PFSK-1 (cell line): Measurements from ENCODE around the gene DCAF5.

Experiments
- FOXP2 ChIP-seq: optimal IDR thresholded peaks from 2 replicates; pipeline ENCODE3; 2011; ENCODE audit warnings: borderline replicate concordance, control low read depth, inconsistent platforms; ENCODE audit not compliant: insufficient read depth; ENCODE audit errors: extremely low read length, extremely low read depth
- POLR2AphosphoS5 ChIP-seq: IDR thresholded peaks from 2 replicates; pipeline ENCODE4 v1.6.1; 2012; ENCODE audit warnings: low read depth, mild to moderate bottlenecking, control low read depth, low read length, moderate library complexity
- TAF1 ChIP-seq: IDR thresholded peaks from 2 replicates; pipeline ENCODE4 v1.6.1; 2012; ENCODE audit warnings: low read length, control low read depth, borderline replicate concordance; ENCODE audit not compliant: insufficient read depth
- TF ChIP-seq, protein P1 (sequence below), 2 experiments: IDR thresholded peaks; 2 replicates each; pipeline versions ENCODE4 v1.6.1 to v1.8.0; 2011 to 2012; ENCODE audit warnings: low read depth in 2 of 2, low read length in 2 of 2, control low read depth in 1 of 2, inconsistent platforms in 1 of 2, mild to moderate bottlenecking in 1 of 2, moderate library complexity in 1 of 2; ENCODE audit not compliant: insufficient read depth in 1 of 2

DNA sequence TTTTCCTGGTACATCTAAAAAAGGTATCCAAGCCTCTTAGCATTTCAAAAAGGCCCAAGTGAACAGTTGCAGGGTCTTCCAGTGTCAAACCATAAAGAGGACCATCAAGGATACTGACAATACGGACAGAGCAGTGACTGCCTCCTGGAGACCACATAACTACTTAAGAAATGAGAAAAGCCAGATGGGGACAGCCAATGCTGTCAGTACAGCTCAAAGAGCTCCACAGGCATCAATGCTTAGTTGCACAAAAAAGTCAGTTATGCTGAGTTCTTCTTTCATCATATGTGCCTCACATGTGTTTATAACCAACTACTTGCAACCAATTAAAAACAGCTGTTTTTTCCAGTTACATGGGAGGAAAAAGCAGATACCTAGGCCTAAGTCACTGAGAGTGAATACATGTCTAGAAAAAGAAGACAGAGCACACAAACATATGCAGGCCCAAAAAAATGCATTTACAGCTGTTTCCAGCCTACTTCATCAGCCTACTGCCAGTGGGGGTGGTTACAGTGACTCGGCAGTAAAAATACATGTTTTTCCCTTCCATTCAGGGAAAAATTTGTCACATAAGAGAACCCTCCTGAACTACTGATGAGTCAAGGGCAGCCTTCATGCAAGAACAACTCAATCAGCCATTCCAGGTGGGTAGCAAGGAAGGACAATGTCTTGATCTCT is 84.0 kb downstream of the DCAF5 start:
- TF ChIP-seq FOXP2 (no peak), POLR2AphosphoS5 (no peak), TAF1 (no peak)
- TF ChIP-seq, protein P1, sequence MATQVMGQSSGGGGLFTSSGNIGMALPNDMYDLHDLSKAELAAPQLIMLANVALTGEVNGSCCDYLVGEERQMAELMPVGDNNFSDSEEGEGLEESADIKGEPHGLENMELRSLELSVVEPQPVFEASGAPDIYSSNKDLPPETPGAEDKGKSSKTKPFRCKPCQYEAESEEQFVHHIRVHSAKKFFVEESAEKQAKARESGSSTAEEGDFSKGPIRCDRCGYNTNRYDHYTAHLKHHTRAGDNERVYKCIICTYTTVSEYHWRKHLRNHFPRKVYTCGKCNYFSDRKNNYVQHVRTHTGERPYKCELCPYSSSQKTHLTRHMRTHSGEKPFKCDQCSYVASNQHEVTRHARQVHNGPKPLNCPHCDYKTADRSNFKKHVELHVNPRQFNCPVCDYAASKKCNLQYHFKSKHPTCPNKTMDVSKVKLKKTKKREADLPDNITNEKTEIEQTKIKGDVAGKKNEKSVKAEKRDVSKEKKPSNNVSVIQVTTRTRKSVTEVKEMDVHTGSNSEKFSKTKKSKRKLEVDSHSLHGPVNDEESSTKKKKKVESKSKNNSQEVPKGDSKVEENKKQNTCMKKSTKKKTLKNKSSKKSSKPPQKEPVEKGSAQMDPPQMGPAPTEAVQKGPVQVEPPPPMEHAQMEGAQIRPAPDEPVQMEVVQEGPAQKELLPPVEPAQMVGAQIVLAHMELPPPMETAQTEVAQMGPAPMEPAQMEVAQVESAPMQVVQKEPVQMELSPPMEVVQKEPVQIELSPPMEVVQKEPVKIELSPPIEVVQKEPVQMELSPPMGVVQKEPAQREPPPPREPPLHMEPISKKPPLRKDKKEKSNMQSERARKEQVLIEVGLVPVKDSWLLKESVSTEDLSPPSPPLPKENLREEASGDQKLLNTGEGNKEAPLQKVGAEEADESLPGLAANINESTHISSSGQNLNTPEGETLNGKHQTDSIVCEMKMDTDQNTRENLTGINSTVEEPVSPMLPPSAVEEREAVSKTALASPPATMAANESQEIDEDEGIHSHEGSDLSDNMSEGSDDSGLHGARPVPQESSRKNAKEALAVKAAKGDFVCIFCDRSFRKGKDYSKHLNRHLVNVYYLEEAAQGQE (IDR thresholded peaks at IDR 0.05; ENCODE audit: insufficient read depth in 1 of 2, low read depth in 2 of 2, low read length in 2 of 2): no peak
